A549 (cell line): ENCODE data around the gene FBH1.

Source experiments
- CEBPB ChIP-seq, 2 experiments: fragments of >200 bp in 1 of 2; sonication (Bioruptor Twin) in 1 of 2; formaldehyde crosslinking in 1 of 2; IDR thresholded peaks; 2 replicates each; pipeline ENCODE4 v1.6.1; 2012 to 2016
- EP300 ChIP-seq, 2 experiments: fragments of >200 bp; sonication (Bioruptor Twin); formaldehyde crosslinking; IDR thresholded peaks; 2 replicates in 1 of 2; 3 replicates in 1 of 2; pipeline ENCODE4 v1.6.1; 2016 to 2017
- FOSL2 ChIP-seq, 2 experiments: fragments of 450-650 bp in 1 of 2; fragments of >200 bp in 1 of 2; sonication (Bioruptor Twin) in 1 of 2; formaldehyde crosslinking; IDR thresholded peaks; 2 replicates each; pipeline versions ENCODE4 v1.5.0 to v1.6.1; 2016 to 2020; ENCODE audit warnings: mild to moderate bottlenecking in 1 of 2, moderate library complexity in 1 of 2
- HOXA7 ChIP-seq: fragments of 250-450 bp; sonication (Bioruptor Pico); IDR thresholded peaks from 2 replicates; pipeline ENCODE4 v1.5.0; 2020; ENCODE audit warnings: mild to moderate bottlenecking, moderate library complexity
- JUNB ChIP-seq: fragments of >200 bp; sonication (Bioruptor Twin); formaldehyde crosslinking; IDR thresholded peaks from 2 replicates; pipeline ENCODE4 v1.6.1; 2016
- MAFK ChIP-seq: fragments of 450-650 bp; IDR thresholded peaks from 2 replicates; pipeline ENCODE4 v1.6.1; 2014; ENCODE audit not compliant: partially characterized antibody
- POLR2A ChIP-seq: IDR thresholded peaks from 2 replicates; pipeline ENCODE4 v1.6.1; 2012; ENCODE audit warnings: mild to moderate bottlenecking, low read length
- TF ChIP-seq, protein P1 (sequence below): fragments of 450-650 bp; IDR thresholded peaks from 2 replicates; pipeline ENCODE4 v1.6.1; 2014; ENCODE audit warnings: antibody characterized with exemption
- TF ChIP-seq, protein P2 (sequence below): fragments of >200 bp; sonication (Bioruptor Twin); formaldehyde crosslinking; IDR thresholded peaks from 3 replicates; pipeline ENCODE4 v1.5.1; 2016
- TF ChIP-seq, protein P3 (sequence below): IDR thresholded peaks from 2 replicates; pipeline ENCODE4 v1.6.1; 2012
- TF ChIP-seq, protein P4 (sequence below): IDR thresholded peaks from 2 replicates; pipeline ENCODE4 v1.6.1; 2012
- TF ChIP-seq, protein P5 (sequence below): fragments of 150-350 bp; IDR thresholded peaks from 2 replicates; pipeline ENCODE4 v1.6.1; 2014; ENCODE audit warnings: low read depth, mild to moderate bottlenecking, low read length
- TF ChIP-seq, protein P6 (sequence below): fragments of 250-450 bp; sonication (Bioruptor Pico); IDR thresholded peaks from 2 replicates; pipeline ENCODE4 v1.5.0; 2020; ENCODE audit warnings: low read depth, mild to moderate bottlenecking, moderate library complexity
- TF ChIP-seq, protein P7 (sequence below): fragments of 200-600 bp; sonication (generic); IDR thresholded peaks from 2 replicates; pipeline ENCODE4 v1.6.1; 2016; ENCODE audit warnings: antibody characterized with exemption, mild to moderate bottlenecking, moderate library complexity

DNA sequence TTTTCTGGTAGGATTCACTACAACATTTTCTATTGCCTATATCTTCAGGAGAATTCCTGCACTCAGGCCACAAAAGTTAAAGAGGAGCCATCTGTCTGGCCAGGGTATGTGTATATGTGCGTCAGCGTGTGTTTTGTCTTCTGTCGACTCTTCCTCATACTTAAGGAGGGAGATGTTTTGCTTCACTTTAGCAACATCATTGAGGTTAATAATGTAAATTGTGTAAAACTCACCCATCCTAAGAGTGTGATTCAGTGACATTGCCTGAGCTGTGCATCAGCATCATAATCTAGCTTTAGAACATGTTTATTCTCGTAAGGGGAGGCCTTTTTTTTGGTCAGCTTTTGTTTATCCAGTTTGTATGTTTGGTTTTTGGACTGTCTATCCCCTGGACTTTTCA, 23.7 kb downstream of the FBH1 start:
- TF ChIP-seq, protein P1, sequence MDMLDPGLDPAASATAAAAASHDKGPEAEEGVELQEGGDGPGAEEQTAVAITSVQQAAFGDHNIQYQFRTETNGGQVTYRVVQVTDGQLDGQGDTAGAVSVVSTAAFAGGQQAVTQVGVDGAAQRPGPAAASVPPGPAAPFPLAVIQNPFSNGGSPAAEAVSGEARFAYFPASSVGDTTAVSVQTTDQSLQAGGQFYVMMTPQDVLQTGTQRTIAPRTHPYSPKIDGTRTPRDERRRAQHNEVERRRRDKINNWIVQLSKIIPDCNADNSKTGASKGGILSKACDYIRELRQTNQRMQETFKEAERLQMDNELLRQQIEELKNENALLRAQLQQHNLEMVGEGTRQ, result no peak
- TF ChIP-seq, protein P2, sequence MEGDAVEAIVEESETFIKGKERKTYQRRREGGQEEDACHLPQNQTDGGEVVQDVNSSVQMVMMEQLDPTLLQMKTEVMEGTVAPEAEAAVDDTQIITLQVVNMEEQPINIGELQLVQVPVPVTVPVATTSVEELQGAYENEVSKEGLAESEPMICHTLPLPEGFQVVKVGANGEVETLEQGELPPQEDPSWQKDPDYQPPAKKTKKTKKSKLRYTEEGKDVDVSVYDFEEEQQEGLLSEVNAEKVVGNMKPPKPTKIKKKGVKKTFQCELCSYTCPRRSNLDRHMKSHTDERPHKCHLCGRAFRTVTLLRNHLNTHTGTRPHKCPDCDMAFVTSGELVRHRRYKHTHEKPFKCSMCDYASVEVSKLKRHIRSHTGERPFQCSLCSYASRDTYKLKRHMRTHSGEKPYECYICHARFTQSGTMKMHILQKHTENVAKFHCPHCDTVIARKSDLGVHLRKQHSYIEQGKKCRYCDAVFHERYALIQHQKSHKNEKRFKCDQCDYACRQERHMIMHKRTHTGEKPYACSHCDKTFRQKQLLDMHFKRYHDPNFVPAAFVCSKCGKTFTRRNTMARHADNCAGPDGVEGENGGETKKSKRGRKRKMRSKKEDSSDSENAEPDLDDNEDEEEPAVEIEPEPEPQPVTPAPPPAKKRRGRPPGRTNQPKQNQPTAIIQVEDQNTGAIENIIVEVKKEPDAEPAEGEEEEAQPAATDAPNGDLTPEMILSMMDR, result no peak
- no peak for TF ChIP-seq JUNB
- no peak for TF ChIP-seq FOSL2 (IDR thresholded peaks at IDR 0.05)
- no peak for TF ChIP-seq FOSL2 (CRISPR knock-in tag; IDR thresholded peaks at IDR 0.05)
- no peak for TF ChIP-seq HOXA7 (CRISPR knock-in tag)
- TF ChIP-seq, protein P3, sequence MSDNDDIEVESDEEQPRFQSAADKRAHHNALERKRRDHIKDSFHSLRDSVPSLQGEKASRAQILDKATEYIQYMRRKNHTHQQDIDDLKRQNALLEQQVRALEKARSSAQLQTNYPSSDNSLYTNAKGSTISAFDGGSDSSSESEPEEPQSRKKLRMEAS, result no peak
- TF ChIP-seq MAFK, result no peak
- TF ChIP-seq, protein P4, sequence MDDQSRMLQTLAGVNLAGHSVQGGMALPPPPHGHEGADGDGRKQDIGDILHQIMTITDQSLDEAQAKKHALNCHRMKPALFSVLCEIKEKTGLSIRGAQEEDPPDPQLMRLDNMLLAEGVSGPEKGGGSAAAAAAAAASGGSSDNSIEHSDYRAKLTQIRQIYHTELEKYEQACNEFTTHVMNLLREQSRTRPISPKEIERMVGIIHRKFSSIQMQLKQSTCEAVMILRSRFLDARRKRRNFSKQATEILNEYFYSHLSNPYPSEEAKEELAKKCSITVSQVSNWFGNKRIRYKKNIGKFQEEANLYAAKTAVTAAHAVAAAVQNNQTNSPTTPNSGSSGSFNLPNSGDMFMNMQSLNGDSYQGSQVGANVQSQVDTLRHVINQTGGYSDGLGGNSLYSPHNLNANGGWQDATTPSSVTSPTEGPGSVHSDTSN, result no peak
- no peak for TF ChIP-seq POLR2A
- TF ChIP-seq, protein P5, sequence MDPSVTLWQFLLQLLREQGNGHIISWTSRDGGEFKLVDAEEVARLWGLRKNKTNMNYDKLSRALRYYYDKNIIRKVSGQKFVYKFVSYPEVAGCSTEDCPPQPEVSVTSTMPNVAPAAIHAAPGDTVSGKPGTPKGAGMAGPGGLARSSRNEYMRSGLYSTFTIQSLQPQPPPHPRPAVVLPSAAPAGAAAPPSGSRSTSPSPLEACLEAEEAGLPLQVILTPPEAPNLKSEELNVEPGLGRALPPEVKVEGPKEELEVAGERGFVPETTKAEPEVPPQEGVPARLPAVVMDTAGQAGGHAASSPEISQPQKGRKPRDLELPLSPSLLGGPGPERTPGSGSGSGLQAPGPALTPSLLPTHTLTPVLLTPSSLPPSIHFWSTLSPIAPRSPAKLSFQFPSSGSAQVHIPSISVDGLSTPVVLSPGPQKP, result no peak
- TF ChIP-seq, protein P6, sequence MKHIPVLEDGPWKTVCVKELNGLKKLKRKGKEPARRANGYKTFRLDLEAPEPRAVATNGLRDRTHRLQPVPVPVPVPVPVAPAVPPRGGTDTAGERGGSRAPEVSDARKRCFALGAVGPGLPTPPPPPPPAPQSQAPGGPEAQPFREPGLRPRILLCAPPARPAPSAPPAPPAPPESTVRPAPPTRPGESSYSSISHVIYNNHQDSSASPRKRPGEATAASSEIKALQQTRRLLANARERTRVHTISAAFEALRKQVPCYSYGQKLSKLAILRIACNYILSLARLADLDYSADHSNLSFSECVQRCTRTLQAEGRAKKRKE (CRISPR knock-in tag), result no peak
- TF ChIP-seq, protein P7, sequence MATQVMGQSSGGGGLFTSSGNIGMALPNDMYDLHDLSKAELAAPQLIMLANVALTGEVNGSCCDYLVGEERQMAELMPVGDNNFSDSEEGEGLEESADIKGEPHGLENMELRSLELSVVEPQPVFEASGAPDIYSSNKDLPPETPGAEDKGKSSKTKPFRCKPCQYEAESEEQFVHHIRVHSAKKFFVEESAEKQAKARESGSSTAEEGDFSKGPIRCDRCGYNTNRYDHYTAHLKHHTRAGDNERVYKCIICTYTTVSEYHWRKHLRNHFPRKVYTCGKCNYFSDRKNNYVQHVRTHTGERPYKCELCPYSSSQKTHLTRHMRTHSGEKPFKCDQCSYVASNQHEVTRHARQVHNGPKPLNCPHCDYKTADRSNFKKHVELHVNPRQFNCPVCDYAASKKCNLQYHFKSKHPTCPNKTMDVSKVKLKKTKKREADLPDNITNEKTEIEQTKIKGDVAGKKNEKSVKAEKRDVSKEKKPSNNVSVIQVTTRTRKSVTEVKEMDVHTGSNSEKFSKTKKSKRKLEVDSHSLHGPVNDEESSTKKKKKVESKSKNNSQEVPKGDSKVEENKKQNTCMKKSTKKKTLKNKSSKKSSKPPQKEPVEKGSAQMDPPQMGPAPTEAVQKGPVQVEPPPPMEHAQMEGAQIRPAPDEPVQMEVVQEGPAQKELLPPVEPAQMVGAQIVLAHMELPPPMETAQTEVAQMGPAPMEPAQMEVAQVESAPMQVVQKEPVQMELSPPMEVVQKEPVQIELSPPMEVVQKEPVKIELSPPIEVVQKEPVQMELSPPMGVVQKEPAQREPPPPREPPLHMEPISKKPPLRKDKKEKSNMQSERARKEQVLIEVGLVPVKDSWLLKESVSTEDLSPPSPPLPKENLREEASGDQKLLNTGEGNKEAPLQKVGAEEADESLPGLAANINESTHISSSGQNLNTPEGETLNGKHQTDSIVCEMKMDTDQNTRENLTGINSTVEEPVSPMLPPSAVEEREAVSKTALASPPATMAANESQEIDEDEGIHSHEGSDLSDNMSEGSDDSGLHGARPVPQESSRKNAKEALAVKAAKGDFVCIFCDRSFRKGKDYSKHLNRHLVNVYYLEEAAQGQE, result no peak
- TF ChIP-seq CEBPB (IDR thresholded peaks at IDR 0.05), result no peak
- TF ChIP-seq EP300 (IDR thresholded peaks at IDR 0.05), result no peak
